GM21515 (cell line): ENCODE results near the gene INCA1.
A peak's percentile ranks its signal among the peaks of the same experiment; 100 is the strongest.
"Not testable (repeated sequence)": the region's sequence is repeated elsewhere in the genome, so short reads cannot be mapped to it uniquely, and the experiment has no call there.

Source experiments
- ATAC-seq: cut with Tn5 transposase; IDR thresholded peaks from one replicate; pipeline ENCODE4 v1.9.1; 2021; ENCODE audit not compliant: unreplicated experiment

Gene INCA1

GRCh38 chr17:4997302-4998026 is at the start of gene INCA1, which contains the start of gene KIF1C:
INCA1 (minus strand) TSS chr17:4997522; CDS start chr17:4994437, 3,085 bp downstream.
KIF1C (plus strand) TSS chr17:4997950; CDS start chr17:5000247, 2,297 bp downstream.
- ATAC-seq: peak; percentile 83

- ATAC-seq: no peak
Observed at GRCh38 chr17:5045496-5045895, 48.2 kb upstream of the INCA1 start.

GRCh38 chr17:5044630-5045029 is 47.3 kb upstream of the INCA1 start:
- ATAC-seq: no peak

GRCh38 chr17:5043524-5043923 is 46.2 kb upstream of the INCA1 start:
- ATAC-seq: no peak

GRCh38 chr17:5042157-5043022 is 45.1 kb upstream of the INCA1 start:
- no peak for ATAC-seq

GRCh38 chr17:5035315-5035714 is 38.0 kb upstream of the INCA1 start, which contains the start of gene SLC52A1:
SLC52A1 (minus strand) TSS chr17:5035426; CDS start chr17:5034606, 820 bp downstream.
- no peak for ATAC-seq

GRCh38 chr17:5034651-5035050 is 37.3 kb upstream of the INCA1 start:
- no peak for ATAC-seq

GRCh38 chr17:5034063-5034462 is 36.7 kb upstream of the INCA1 start:
- no peak for ATAC-seq

GRCh38 chr17:5033352-5034015 is 36.2 kb upstream of the INCA1 start:
- ATAC-seq: no peak

GRCh38 chr17:5032865-5033264 is 35.5 kb upstream of the INCA1 start:
- ATAC-seq: no peak

GRCh38 chr17:5031365-5032082 is 34.2 kb upstream of the INCA1 start:
- ATAC-seq: no peak

- not testable (repeated sequence) for ATAC-seq
Observed at GRCh38 chr17:5030168-5030567, 32.8 kb upstream of the INCA1 start.

GRCh38 chr17:5027916-5028315 is 30.6 kb upstream of the INCA1 start:
- no peak for ATAC-seq

GRCh38 chr17:5027299-5027698 is 30.0 kb upstream of the INCA1 start:
- no peak for ATAC-seq

GRCh38 chr17:5024604-5025003 is 27.3 kb upstream of the INCA1 start:
- ATAC-seq: no peak

- ATAC-seq: no peak
Observed at GRCh38 chr17:5023588-5024147, 26.3 kb upstream of the INCA1 start.

- ATAC-seq: no peak
Observed at GRCh38 chr17:5022171-5022711, 24.9 kb upstream of the INCA1 start.

- ATAC-seq: no peak
Observed at GRCh38 chr17:5020502-5021023, 23.2 kb upstream of the INCA1 start.

- ATAC-seq: no peak
Observed at GRCh38 chr17:5019475-5019956, 22.2 kb upstream of the INCA1 start.

- no peak for ATAC-seq
Observed at GRCh38 chr17:5014357-5014756, 17.0 kb upstream of the INCA1 start.
